Panc1 (cell line): ENCODE results near the gene PRKACB.

Experiments
- CTCF ChIP-seq: fragments of 450-650 bp; IDR thresholded peaks from 2 replicates; pipeline ENCODE4 v1.5.1; 2017; ENCODE audit warnings: mild to moderate bottlenecking
- POLR2AphosphoS5 ChIP-seq: IDR thresholded peaks from 2 replicates; pipeline ENCODE4 v1.6.1; 2012; ENCODE audit warnings: mild to moderate bottlenecking, low read depth, low read length, moderate library complexity
- SIN3A ChIP-seq: IDR thresholded peaks from 2 replicates; pipeline ENCODE4 v1.6.1; 2012; ENCODE audit warnings: low read depth, mild to moderate bottlenecking, low read length, moderate library complexity, borderline replicate concordance; ENCODE audit not compliant: insufficient read depth

- no peak for TF ChIP-seq CTCF
- TF ChIP-seq POLR2AphosphoS5: no peak
- no peak for TF ChIP-seq SIN3A
Observed at GRCh38 chr1:84206375-84206774, 62.3 kb downstream of the PRKACB start.
